ENCODE measurements around the gene IFNGR2. TPM values are rescaled to one million over a fixed set of nuclear protein-coding genes. Genes with fewer than 3 reads are reported as not detected.

The IFNGR2 gene
- total and polyA plus RNA-seq, 2 of the 13 experiments (the other 11 are each of a cell fraction or from before 2014, with no cell fraction given) = 61.3 to 117 TPM

DNA sequence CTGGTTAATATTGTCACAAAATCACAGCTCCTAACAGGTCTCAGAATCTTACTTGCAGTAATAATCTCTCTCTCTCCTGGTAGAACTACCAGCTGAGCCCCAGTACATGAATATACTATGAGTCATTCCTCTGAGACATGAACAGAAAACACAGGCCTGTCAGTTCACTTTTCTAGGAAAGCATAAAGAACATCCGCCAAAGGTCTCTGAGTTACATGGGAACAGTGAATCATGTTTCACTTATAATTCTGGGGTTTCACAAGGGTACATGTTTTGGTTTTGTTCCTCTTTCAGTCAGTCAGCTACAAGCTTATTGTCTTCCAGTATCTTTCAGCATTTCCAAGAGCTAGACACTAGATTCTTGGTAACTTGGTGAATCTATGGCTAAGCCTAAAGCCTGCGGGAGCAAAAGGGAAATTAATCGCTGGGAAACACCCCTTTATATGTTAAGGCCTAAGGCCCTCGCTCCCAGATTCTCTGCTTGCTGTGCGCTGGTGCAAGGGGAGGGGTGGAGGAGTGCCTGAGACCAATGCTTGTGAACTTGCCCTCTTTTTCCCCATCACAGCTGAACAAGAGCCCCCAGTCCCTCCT is 31.7 kb downstream of the IFNGR2 start:
- intact Hi-C loops (cut with micrococcal nuclease; ENCODE audit: unreplicated experiment) = no loop called here
- H4K20me1 ChIP-seq (ENCODE audit: insufficient read depth, low read length) = no peaks in the 10 kb centered on the region
- no peak overlapping the region for H3K9ac ChIP-seq (ENCODE audit: insufficient read depth, low read depth, low read length)
- ATAC-seq = no peak
- peaks cover 19 to 64% of the 10 kb centered on the region in 2 experiments for H3K36me3 ChIP-seq (replicated peaks in 1 of 2; ENCODE audit: control insufficient read depth in 1 of 2, insufficient read depth in 2 of 2, low read length in 2 of 2)
- in situ Hi-C loops (cut with HindIII; ENCODE audit: extremely low pct_ligation_motif_present, low pct_unique_long_range_greater_than_20kb) = no loop called here
- H2AFZ ChIP-seq (ENCODE audit: low read length) = no peak overlapping the region
- DNase-seq (ENCODE audit: low spot score) = no peak
- FAIRE-seq = no peak
- WGBS (ENCODE audit: low lambda C conversion rate) = 100% methylated on average over 5 of the region's 5 CpGs
- H3K9me3 ChIP-seq (ENCODE audit: low read length) = no peaks in the 10 kb centered on the region
- no TSS peak for BruUV-seq (replicated peaks)
- ChIA-PET POLR2A (interaction anchor here (0.6 to 1.1 kb wide), 3 partner anchors 22 to 463 kb away, joined by 3 read pairs; no protein-coding TSS in a partner anchor), CTCF (ENCODE audit: low intra/inter-chr PET ratio, low total read pairs) (no interaction called here)
- H3K27ac ChIP-seq (ENCODE audit: extremely low read length, insufficient read depth, low read length) = no peak overlapping the region
- TF ChIP-seq BRD4 (CRISPR knock-in tag; IDR thresholded peaks at IDR 0.05) (no peak), ZNF790 (CRISPR knock-in tag; IDR thresholded peaks at IDR 0.05; ENCODE audit: borderline replicate concordance) (no peak), ZMYM2 (CRISPR knock-in tag; IDR thresholded peaks at IDR 0.05) (no peak), GTF2F1 (IDR thresholded peaks at IDR 0.05; ENCODE audit: low read length) (no peak), HNRNPUL1 (IDR thresholded peaks at IDR 0.05; ENCODE audit: low read depth, low read length) (no peak), ZNF552 (CRISPR knock-in tag; IDR thresholded peaks at IDR 0.05; ENCODE audit: borderline replicate concordance) (no peak), SOX6 (IDR thresholded peaks at IDR 0.05) (no peak), SOX6 (CRISPR knock-in tag; IDR thresholded peaks at IDR 0.05) (no peak), NR3C1 (CRISPR knock-in tag; IDR thresholded peaks at IDR 0.05) (no peak), MEIS2 (CRISPR knock-in tag; IDR thresholded peaks at IDR 0.05) (no peak), SMYD3 (CRISPR knock-in tag; IDR thresholded peaks at IDR 0.05) (no peak), YEATS2 (CRISPR knock-in tag; IDR thresholded peaks at IDR 0.05; ENCODE audit: borderline replicate concordance) (no peak), SNAI1 (CRISPR knock-in tag; IDR thresholded peaks at IDR 0.05; ENCODE audit: borderline replicate concordance) (no peak), ZSCAN21 (CRISPR knock-in tag; IDR thresholded peaks at IDR 0.05; ENCODE audit: borderline replicate concordance) (no peak), ZC3H13 (CRISPR knock-in tag; IDR thresholded peaks at IDR 0.05) (no peak)
- TF ChIP-seq, protein P1, sequence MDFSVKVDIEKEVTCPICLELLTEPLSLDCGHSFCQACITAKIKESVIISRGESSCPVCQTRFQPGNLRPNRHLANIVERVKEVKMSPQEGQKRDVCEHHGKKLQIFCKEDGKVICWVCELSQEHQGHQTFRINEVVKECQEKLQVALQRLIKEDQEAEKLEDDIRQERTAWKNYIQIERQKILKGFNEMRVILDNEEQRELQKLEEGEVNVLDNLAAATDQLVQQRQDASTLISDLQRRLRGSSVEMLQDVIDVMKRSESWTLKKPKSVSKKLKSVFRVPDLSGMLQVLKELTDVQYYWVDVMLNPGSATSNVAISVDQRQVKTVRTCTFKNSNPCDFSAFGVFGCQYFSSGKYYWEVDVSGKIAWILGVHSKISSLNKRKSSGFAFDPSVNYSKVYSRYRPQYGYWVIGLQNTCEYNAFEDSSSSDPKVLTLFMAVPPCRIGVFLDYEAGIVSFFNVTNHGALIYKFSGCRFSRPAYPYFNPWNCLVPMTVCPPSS (IDR thresholded peaks at IDR 0.05) = no peak
- TF ChIP-seq, protein P2, sequence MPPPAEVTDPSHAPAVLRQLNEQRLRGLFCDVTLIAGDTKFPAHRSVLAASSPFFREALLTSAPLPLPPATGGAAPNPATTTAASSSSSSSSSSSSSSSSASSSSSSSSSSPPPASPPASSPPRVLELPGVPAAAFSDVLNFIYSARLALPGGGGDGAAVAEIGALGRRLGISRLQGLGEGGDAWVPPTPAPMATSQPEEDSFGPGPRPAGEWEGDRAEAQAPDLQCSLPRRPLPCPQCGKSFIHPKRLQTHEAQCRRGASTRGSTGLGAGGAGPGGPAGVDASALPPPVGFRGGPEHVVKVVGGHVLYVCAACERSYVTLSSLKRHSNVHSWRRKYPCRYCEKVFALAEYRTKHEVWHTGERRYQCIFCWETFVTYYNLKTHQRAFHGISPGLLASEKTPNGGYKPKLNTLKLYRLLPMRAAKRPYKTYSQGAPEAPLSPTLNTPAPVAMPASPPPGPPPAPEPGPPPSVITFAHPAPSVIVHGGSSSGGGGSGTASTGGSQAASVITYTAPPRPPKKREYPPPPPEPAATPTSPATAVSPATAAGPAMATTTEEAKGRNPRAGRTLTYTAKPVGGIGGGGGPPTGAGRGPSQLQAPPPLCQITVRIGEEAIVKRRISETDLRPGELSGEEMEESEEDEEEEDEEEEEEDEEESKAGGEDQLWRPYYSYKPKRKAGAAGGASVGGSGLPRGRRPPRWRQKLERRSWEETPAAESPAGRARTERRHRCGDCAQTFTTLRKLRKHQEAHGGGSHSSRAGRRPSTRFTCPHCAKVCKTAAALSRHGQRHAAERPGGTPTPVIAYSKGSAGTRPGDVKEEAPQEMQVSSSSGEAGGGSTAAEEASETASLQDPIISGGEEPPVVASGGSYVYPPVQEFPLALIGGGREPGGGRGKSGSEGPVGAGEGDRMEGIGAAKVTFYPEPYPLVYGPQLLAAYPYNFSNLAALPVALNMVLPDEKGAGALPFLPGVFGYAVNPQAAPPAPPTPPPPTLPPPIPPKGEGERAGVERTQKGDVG (CRISPR knock-in tag; IDR thresholded peaks at IDR 0.05; ENCODE audit: borderline replicate concordance) = no peak
- no peaks in the 10 kb centered on the region for H3K4me1 ChIP-seq (ENCODE audit: insufficient read depth, low read length)
- no peaks in the 10 kb centered on the region for H3K79me2 ChIP-seq (ENCODE audit: insufficient read depth, low read length)
- H3K4me3 ChIP-seq (replicated peaks in 1 of 3; ENCODE audit: insufficient read depth in 1 of 3, low read depth in 2 of 3, low read length in 3 of 3) = no peak overlapping the region
- H3K4me2 ChIP-seq (ENCODE audit: low read depth, low read length) = no peak overlapping the region
- no peaks in the 10 kb centered on the region for H3K27me3 ChIP-seq (ENCODE audit: control insufficient read depth in 1 of 2, insufficient read depth in 2 of 2, low read length in 2 of 2)

All from HepG2 (cell line).